ENCODE data around the gene CCDC77.

Gene CCDC77

GRCh38 chr12:454833-455232 lies 53.4 kb downstream of the CCDC77 start:
- DNase-seq = no peak

DNA sequence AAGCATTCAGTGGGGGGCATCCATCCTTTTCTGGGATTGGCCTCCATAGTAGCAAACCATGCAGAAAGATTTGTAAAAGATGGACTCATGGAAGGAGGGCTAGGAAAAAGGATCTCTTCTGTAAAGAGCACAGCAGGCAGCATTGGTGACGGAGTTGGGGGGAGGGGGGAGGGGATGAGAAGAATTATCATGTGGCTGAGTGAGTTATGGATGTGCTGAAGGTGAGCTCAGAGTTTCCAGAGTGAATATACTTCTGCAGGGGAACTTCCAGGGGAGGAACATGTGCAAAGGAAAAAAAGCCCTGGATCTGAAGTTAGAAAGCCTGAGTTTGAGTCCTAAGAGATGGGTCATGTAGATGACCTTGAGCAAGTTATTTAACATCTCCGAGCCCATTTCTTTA lies 54.4 kb downstream of the CCDC77 start:
- DNase-seq = no peak

- no peak for DNase-seq
Observed at GRCh38 chr12:457676-458075, 56.2 kb downstream of the CCDC77 start.

DNA sequence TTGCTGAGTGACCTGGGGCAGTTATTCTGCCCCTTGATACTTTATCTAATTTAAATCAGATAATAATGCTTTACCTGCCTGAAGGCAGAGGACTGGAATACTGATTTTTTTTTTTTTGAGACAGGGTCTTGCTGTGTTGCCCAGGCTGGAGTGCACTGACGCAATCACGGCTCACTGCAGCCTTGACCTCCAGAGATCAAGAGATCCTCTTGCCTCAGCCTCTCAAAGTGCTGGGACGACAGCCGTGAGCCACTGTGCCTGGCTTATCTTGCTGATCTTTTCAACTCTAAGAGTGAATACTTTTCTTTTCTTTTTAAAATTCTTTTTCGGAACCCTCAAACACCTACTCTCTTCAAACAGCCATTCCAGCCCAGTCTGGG lies 57.6 kb downstream of the CCDC77 start:
- DNase-seq = no peak

DNA sequence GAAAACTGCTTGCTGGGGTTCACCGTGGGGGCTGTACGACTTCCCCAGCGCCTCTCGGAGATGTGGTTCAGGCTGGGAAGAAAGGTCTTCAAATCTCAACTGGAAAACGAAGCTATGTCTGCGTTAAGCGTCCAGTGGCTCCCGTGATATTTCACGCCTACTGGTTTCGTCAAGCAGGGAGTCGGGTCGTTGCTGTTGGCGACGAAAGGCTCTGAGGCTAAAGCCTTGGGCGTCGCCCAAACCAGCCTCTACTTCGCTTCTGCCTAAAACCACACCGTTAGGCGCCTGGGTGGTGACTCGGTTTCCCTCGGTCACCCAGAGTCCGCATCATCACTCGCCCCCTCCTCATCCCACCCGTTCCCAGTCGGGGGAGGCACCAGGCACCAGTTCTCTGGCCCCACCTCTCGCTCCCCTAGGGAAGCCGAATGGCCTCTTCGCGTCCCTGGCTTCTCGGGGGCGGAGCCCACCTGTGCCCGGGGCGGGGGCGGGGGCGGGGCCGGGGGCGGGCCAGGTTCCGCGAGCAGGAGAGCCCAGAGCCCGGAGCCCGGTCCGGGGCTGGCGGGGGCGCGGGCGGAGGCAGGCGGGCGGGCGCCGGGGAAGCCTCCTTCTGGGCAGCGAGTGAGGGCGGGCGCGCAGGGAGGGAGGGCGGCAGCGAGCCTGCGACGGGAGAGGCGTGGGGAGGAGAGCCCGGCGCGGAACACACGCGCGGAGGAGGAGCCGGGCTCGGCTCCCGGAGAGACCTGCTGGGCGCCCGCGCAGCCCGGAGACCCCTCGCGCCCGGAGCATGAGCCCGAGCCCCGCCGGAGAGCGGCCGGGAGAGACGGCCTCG lies 58.2 kb downstream of the CCDC77 start, which contains the start of gene B4GALNT3:
Gene B4GALNT3, plus strand, starts transcription at position 510 of the 829 bp plus-strand sequence. CDS start 438 bp downstream, outside the sequence.
- peak; percentile 14 for DNase-seq

DNA sequence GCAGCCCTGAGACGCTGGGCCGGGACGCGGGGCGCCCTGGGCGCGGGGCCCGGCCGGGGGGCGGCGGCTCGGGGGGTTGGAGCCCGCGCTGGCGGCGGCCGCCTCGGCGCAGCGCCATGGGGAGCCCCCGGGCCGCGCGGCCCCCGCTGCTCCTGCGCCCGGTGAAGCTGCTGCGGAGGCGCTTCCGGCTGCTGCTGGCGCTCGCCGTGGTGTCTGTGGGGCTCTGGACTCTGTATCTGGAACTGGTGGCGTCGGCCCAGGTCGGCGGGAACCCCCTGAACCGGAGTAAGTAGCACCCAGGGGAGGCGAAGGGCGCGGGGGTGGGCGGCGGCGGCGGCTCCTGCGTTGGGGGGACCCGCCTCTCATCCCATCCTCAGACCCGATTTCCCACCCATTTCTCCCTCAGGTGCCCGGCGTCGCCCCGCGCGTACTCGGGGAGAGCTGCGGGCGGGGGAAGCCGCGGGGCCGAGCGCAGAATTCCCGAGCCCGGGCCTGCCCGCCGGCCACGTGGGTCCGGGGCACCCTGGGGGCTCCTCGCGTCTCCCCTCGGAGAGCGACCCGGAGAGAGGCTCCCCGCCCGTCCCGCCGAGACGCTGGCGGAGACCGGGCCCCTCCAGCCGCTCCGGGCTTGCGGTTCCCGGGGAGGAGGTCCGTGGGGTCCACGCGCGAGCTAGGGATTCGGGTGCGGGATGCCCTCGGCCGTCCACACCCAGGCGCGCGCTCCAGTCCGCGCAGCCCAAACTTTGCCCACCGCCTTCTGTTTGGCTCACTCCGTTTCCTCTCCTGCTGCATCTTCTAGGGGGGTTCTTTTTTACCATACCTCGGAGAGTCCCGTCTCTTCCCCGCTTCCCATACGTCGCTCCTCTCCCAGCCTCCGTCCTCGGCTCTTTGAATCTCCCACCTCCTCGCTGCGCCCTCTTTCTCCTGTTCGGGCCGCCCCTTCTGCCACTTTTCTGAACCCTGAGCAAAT lies 59.1 kb downstream of the CCDC77 start:
- no peak for DNase-seq

DNA sequence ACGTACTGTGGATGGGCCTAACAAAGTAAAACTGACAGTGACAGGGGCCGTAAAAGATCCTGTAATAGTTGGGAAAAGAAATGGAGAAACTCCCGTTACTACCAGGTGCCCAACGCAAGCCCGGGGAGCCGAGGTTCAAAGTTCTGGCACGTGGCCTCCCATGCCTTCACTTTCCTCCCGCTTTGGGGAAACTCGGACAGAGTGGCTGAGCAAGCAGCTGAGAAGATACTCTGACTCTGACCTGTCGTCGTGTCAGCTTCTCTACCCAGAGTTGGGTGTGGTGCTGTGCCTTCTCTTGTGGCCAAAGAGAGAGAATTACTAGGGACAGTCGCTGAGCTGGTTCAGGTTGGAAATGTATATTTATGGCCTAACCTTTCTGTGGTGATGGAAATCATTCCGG lies 60.0 kb downstream of the CCDC77 start:
- no peak for DNase-seq

DNA sequence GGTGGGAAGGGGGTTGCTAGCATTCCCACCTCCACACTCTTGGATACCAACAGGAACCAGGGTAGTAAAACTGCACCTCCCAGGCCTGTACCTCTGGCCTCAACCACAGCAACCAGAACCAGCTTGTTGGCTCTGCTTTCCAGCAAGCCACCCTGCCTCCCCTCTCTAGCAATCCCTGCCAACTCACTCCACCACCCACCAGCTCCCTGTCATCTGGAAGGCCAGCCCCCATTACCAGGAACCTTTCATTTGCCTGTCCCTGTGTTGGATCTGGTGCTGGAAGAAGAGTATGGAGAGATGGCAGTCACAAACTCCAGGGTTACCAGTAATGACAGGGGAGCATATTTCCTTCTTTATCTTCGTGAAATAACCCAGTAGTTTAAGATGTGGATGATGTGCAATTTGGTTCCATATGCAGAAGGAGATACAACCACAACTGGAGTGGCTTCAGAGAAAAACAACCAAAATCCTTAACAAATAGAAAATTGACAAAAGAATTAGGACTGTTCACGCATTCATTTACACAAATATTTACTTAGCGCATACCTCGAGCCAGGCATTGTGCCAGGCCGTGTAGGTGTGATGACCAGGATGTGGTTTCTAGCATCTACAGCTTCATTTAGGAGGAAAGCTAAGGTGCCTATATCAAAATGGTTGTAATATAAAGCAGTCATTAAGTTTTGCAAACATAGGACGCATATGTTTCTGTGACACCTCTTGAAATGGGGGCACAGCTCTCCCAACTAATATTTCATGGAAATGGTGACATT lies 61.7 kb downstream of the CCDC77 start:
- no peak for DNase-seq

- DNase-seq = no peak
Observed at GRCh38 chr12:464484-465267, 63.2 kb downstream of the CCDC77 start.

- no peak for DNase-seq
Observed at GRCh38 chr12:466039-466438, 64.6 kb downstream of the CCDC77 start.

- no peak for DNase-seq
Observed at GRCh38 chr12:466762-467161, 65.3 kb downstream of the CCDC77 start.

GRCh38 chr12:467591-467990 lies 66.1 kb downstream of the CCDC77 start:
- no peak for DNase-seq

- no peak for DNase-seq
Observed at GRCh38 chr12:468671-469389, 67.4 kb downstream of the CCDC77 start.

DNA sequence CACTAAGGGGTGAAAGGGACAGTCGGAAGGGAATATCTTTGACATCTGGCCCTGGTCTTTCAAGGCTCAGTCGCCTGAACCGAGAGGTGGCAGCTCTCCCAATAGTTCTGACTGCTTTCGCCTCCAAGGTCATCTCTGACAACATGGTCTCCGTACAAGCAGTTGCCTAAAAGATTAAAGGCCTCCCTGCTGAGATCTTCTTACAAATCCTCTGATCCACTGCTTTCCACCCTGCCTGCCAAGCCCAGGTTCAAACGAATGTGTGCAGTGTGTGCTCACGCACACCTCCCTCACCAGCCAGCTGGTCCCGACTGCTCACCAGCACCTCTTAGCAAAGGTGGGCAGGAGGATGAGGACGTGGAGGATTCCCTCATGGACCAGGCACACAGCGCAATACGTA lies 68.7 kb downstream of the CCDC77 start:
- DNase-seq = no peak

DNA sequence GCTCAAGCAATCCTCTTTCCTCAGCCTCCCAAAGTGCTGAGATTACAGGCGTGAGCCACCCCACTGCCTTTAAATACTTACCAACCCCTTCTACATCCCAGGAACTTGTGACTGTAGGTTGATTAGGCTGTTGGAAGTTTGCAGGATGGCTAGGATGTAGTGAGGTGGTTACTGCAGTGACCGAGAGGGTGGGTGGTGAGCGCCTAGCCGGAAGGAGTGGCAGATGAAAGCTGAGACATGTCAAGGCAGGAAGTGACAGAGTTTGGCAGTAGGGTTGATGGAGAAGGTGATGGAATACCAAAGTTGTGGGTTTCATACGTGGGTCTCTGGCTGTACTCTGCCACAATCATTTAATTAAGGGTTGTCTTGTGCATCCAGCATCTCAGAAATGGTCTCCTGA lies 71.8 kb downstream of the CCDC77 start:
- DNase-seq = no peak

DNA sequence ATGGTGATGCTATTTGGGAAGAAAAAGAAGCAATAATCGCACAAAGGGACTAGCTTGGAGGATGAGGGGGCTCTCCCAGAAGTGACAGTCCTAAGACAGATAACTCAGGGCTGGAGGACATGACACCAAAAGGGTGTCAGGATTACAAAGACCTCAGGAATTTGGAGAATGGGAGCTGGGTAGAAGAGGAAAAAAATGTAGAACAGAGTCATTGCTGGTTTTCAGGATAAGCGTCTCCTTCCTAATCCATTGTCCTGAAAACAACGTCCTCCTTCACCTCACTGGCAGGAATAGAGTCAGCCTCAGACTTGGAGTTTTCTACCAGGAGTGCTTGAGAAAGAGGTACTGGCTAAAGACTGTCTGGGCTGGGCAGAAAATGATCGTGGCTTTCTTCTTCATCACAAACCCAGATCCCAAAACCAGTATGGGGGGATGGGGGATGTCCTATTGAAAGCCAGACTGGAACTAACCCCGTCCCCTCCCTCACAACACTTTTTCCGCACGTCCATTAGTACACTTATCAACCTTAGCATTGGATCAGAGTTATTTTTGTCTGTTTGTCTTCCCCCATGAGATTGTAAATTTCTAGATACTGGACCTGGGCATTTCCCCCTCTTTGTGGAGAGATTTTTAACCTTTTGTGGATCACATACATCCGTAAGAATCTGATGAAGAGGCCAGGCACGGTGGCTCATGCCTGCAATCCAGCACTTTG lies 72.6 kb downstream of the CCDC77 start:
- DNase-seq = no peak

DNA sequence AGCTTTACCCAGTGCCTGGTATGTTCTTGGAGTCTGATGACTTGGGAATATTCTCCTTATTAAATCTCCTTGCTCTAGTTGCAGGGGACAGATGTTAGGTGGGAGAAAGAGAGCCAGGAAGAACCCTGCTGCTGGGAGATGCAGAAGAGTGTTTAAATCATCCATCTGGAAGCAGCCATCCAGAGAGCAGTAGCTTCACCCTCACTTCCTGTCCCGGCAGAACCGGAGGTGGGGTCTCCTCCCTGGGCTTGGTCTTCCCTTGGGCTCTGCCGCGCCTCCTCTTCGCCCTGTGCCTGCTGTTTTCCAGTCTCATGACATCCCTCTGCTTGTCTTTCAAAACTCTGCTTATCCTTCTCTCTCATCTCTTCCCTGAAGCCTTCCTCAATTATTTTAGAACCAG lies 73.8 kb downstream of the CCDC77 start:
- DNase-seq = no peak

DNA sequence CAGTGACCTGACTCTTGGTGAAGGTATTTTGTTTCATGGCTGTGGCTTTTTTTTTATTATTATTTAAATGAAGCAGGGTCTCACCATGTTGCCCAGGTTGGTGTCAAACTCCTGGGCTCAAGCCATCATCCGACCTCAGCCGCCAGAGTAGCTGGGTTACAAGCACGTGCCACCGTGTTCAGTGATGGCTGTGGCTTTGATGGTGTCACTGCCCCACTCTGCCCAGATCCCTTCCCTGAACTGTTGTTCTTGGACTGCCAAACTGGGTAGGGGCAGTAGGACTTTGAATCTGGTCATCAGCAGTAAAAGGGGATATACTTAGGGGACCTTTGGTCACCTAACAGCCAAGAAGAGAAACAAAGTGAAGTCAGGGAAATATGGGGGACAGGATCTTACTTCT lies 77.7 kb downstream of the CCDC77 start:
- DNase-seq = no peak

GRCh38 chr12:480831-481816 lies 79.7 kb downstream of the CCDC77 start:
- DNase-seq = no peak

- no peak for DNase-seq
Observed at GRCh38 chr12:482061-482460, 80.6 kb downstream of the CCDC77 start.

Measured in NCI-H1048 (cell line).